H9 (cell line): Measurements from ENCODE around the gene MTX1. TPM values are rescaled to one million over a fixed set of nuclear protein-coding genes. Genes with fewer than 3 reads are reported as not detected.

ENCODE experiments used
- DNase-seq: peaks from one replicate; pipeline ENCODE4 v3.0.0-alpha.2; 2017
- H2AFZ ChIP-seq: one replicate; pipeline ENCODE4 v1.6.1; 2013; ENCODE audit warnings: mild to moderate bottlenecking, low read length, control low read depth, moderate library complexity
- H2AK5ac ChIP-seq: 2 replicates; pipeline ENCODE4 v1.6.1; 2013; ENCODE audit warnings: low read length, control low read depth, mixed read lengths; ENCODE audit not compliant: insufficient read length
- H2BK120ac ChIP-seq: one replicate; pipeline ENCODE4 v1.6.1; 2013; ENCODE audit warnings: low read depth, mild to moderate bottlenecking, low read length, control low read depth, inconsistent platforms; ENCODE audit not compliant: poor library complexity, severe bottlenecking
- H2BK12ac ChIP-seq: 2 replicates; pipeline ENCODE4 v1.6.1; 2013; ENCODE audit warnings: low read length, control low read depth, mixed read lengths, low read depth; ENCODE audit not compliant: insufficient read length
- H2BK15ac ChIP-seq: 2 replicates; pipeline ENCODE4 v1.6.1; 2013; ENCODE audit warnings: low read depth, low read length, control low read depth
- H2BK20ac ChIP-seq: one replicate; pipeline ENCODE4 v1.6.1; 2013; ENCODE audit warnings: low read depth, mild to moderate bottlenecking, low read length, control low read depth, inconsistent platforms; ENCODE audit not compliant: poor library complexity, severe bottlenecking
- H2BK5ac ChIP-seq: 2 replicates; pipeline ENCODE4 v1.6.1; 2013; ENCODE audit warnings: low read length, control low read depth, mixed read lengths; ENCODE audit not compliant: insufficient read length
- H3K14ac ChIP-seq: 2 replicates; pipeline ENCODE4 v1.6.1; 2013; ENCODE audit warnings: low read length, control low read depth; ENCODE audit not compliant: insufficient read depth
- H3K18ac ChIP-seq: 2 replicates; pipeline ENCODE4 v1.6.1; 2013; ENCODE audit warnings: low read depth, mild to moderate bottlenecking, mixed read lengths, low read length, control low read depth; ENCODE audit not compliant: insufficient read length
- H3K23ac ChIP-seq: 2 replicates; pipeline ENCODE4 v1.6.1; 2013; ENCODE audit warnings: low read length, control low read depth, mixed read lengths, low read depth; ENCODE audit not compliant: insufficient read length
- H3K23me2 ChIP-seq: 2 replicates; pipeline ENCODE4 v1.6.1; 2013; ENCODE audit warnings: low read depth, mild to moderate bottlenecking, mixed read lengths, low read length, control low read depth; ENCODE audit not compliant: insufficient read length, poor library complexity, severe bottlenecking
- H3K27ac ChIP-seq: 2 replicates; pipeline ENCODE4 v1.5.1; 2013; ENCODE audit warnings: low read length, control low read depth, mixed read lengths, low read depth; ENCODE audit not compliant: insufficient read length
- H3K27me3 ChIP-seq: 2 replicates; pipeline ENCODE4 v1.6.1; 2013; ENCODE audit warnings: low read length, control low read depth, inconsistent platforms; ENCODE audit not compliant: insufficient read depth
- H3K4ac ChIP-seq: 2 replicates; pipeline ENCODE4 v1.6.1; 2013; ENCODE audit warnings: low read depth, mild to moderate bottlenecking, control low read depth, inconsistent platforms, low read length, moderate library complexity
- H3K4me1 ChIP-seq: 2 replicates; pipeline ENCODE4 v1.6.1; 2013; ENCODE audit warnings: low read length, control low read depth, inconsistent platforms; ENCODE audit not compliant: insufficient read depth
- H3K4me2 ChIP-seq: 2 replicates; pipeline ENCODE4 v1.6.1; 2013; ENCODE audit warnings: low read length, control low read depth, mixed read lengths; ENCODE audit not compliant: insufficient read length, insufficient read depth
- H3K56ac ChIP-seq: 2 replicates; pipeline ENCODE4 v1.6.1; 2013; ENCODE audit warnings: low read depth, mild to moderate bottlenecking, mixed read lengths, low read length, control low read depth; ENCODE audit not compliant: insufficient read length
- H3K79me1 ChIP-seq: 2 replicates; pipeline ENCODE4 v1.6.1; 2013; ENCODE audit warnings: low read depth, mild to moderate bottlenecking, moderate library complexity, low read length, control low read depth, inconsistent platforms; ENCODE audit not compliant: insufficient read depth, poor library complexity, severe bottlenecking
- H3K79me2 ChIP-seq: 2 replicates; pipeline ENCODE4 v1.6.1; 2013; ENCODE audit warnings: low read length, control low read depth, inconsistent platforms; ENCODE audit not compliant: insufficient read depth
- H3K9ac ChIP-seq: 2 replicates; pipeline ENCODE4 v1.6.1; 2013; ENCODE audit warnings: low read length, control low read depth, mixed read lengths; ENCODE audit not compliant: insufficient read length; ENCODE audit errors: extremely low read depth
- H3K9me3 ChIP-seq: one replicate; pipeline ENCODE4 v1.6.1; 2013; ENCODE audit warnings: low read depth, low read length, inconsistent platforms; ENCODE audit not compliant: control insufficient read depth
- H3T11ph ChIP-seq: one replicate; pipeline ENCODE4 v1.6.1; 2013; ENCODE audit warnings: mild to moderate bottlenecking, low read length, control low read depth, inconsistent platforms
- H4K20me1 ChIP-seq: one replicate; pipeline ENCODE4 v1.6.1; 2013; ENCODE audit not compliant: control insufficient read depth, insufficient read length, insufficient read depth
- H4K5ac ChIP-seq: 2 replicates; pipeline ENCODE4 v1.6.1; 2013; ENCODE audit warnings: low read depth, mild to moderate bottlenecking, mixed read lengths, low read length, control low read depth; ENCODE audit not compliant: insufficient read length
- H4K8ac ChIP-seq: replicated peaks from 2 replicates; pipeline ENCODE4 v1.6.1; 2013; ENCODE audit warnings: low read length, control low read depth, mixed read lengths, low read depth; ENCODE audit not compliant: insufficient read length
- H4K91ac ChIP-seq: 2 replicates; pipeline ENCODE4 v1.6.1; 2013; ENCODE audit warnings: low read depth, mild to moderate bottlenecking, moderate library complexity, mixed read lengths, low read length, control low read depth; ENCODE audit not compliant: insufficient read length
- H3K27ac Mint-ChIP-seq, 3 experiments: 2 replicates in 2 of 3; 3 replicates in 1 of 3; pipeline ENCODE4 v1.8.0; 2020 to 2021; ENCODE audit warnings: mixed read lengths in 3 of 3, mild to moderate bottlenecking in 1 of 3, moderate library complexity in 1 of 3
- H3K27me3 Mint-ChIP-seq: 2 replicates; pipeline ENCODE4 v1.8.0; 2021; ENCODE audit warnings: low read depth, mild to moderate bottlenecking, moderate library complexity, mixed read lengths
- H3K36me3 Mint-ChIP-seq, 3 experiments: 2 replicates in 2 of 3; 3 replicates in 1 of 3; pipeline ENCODE4 v1.8.0; 2020 to 2021; ENCODE audit warnings: low read depth in 3 of 3, mixed read lengths in 3 of 3; ENCODE audit not compliant: insufficient read depth in 1 of 3
- H3K4me1 Mint-ChIP-seq, 2 experiments: 2 replicates each; pipeline ENCODE4 v1.8.0; 2020; ENCODE audit warnings: mixed read lengths in 2 of 2
- H3K4me3 Mint-ChIP-seq, 2 experiments: 2 replicates in 1 of 2; 3 replicates in 1 of 2; pipeline ENCODE4 v1.8.0; 2020 to 2021; ENCODE audit warnings: mild to moderate bottlenecking in 2 of 2, mixed read lengths in 2 of 2, moderate library complexity in 1 of 2
- H3K9me3 Mint-ChIP-seq, 2 experiments: 2 replicates in 1 of 2; 3 replicates in 1 of 2; pipeline ENCODE4 v1.8.0; 2020; ENCODE audit warnings: mild to moderate bottlenecking in 2 of 2, mixed read lengths in 2 of 2, moderate library complexity in 1 of 2
- WGBS: extraction: QIAGEN DNeasy Blood & Tissue Kit; methylation state at CpG from one replicate; pipeline ENCODE4 v1.1.7; 2013; ENCODE audit warnings: missing lambda C conversion rate, low lambda C conversion rate, mixed read lengths; ENCODE audit not compliant: insufficient read length; ENCODE audit errors: extremely low coverage; 5-methylcytosine and 5-hydroxymethylcytosine counted together
- total RNA-seq: library from RNA; stranded (reverse); gene quantifications from 2 replicates; pipeline ENCODE4 v1.2.1, GENCODE V29; 2021
- TF ChIP-seq, protein P1 (sequence below): fragments of 200-600 bp; sonication (generic); conservative IDR thresholded peaks from 3 replicates; pipeline ENCODE4 v1.8.0; 2021; ENCODE audit warnings: antibody characterized with exemption, mild to moderate bottlenecking

The MTX1 gene
- total RNA-seq, 1 experiment from 2014 or later: 45.0 TPM

GRCh38 chr1:155205969-155206593, 2.4 kb upstream of the MTX1 start:
- peaks cover 17 to 41% (median 40%) of the 10 kb centered on the region in 3 experiments; a peak in 6 of 7 replicates for H3K36me3 Mint-ChIP-seq
- H3K79me2 ChIP-seq: no peaks in the 10 kb centered on the region
- H2BK12ac ChIP-seq: no peak overlapping the region
- H2AK5ac ChIP-seq: no peak overlapping the region
- peaks cover 14% of the 10 kb centered on the region for H3K27me3 Mint-ChIP-seq
- no peak overlapping the region for H2AFZ ChIP-seq
- H3K9ac ChIP-seq: no peak overlapping the region
- H4K91ac ChIP-seq: no peak overlapping the region
- no peak overlapping the region for H2BK20ac ChIP-seq
- H3K4me2 ChIP-seq: no peak overlapping the region
- H3K56ac ChIP-seq: no peak overlapping the region
- no peak overlapping the region for H3K14ac ChIP-seq
- H3K27ac Mint-ChIP-seq: peak overlapping the region in 1 of 3 experiments; percentile 25; a peak in 2 of 7 replicates
- H2BK5ac ChIP-seq: no peak overlapping the region
- H3K4me1 ChIP-seq: peaks cover 2% of the 10 kb centered on the region; the same call in 1 of the 2 replicates
- peaks cover 30 to 31% of the 10 kb centered on the region in 2 experiments for H3K4me1 Mint-ChIP-seq
- TF ChIP-seq, protein P1, sequence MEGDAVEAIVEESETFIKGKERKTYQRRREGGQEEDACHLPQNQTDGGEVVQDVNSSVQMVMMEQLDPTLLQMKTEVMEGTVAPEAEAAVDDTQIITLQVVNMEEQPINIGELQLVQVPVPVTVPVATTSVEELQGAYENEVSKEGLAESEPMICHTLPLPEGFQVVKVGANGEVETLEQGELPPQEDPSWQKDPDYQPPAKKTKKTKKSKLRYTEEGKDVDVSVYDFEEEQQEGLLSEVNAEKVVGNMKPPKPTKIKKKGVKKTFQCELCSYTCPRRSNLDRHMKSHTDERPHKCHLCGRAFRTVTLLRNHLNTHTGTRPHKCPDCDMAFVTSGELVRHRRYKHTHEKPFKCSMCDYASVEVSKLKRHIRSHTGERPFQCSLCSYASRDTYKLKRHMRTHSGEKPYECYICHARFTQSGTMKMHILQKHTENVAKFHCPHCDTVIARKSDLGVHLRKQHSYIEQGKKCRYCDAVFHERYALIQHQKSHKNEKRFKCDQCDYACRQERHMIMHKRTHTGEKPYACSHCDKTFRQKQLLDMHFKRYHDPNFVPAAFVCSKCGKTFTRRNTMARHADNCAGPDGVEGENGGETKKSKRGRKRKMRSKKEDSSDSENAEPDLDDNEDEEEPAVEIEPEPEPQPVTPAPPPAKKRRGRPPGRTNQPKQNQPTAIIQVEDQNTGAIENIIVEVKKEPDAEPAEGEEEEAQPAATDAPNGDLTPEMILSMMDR: no peak
- no peak overlapping the region for H3K4ac ChIP-seq
- no peak for DNase-seq
- H3K23me2 ChIP-seq: peaks cover 6% of the 10 kb centered on the region
- no peak overlapping the region for H4K8ac ChIP-seq
- H4K5ac ChIP-seq: no peak overlapping the region
- no peaks in the 10 kb centered on the region for H3K9me3 ChIP-seq
- H3K9me3 Mint-ChIP-seq: no peaks in the 10 kb centered on the region
- H3K18ac ChIP-seq: no peak overlapping the region
- WGBS: no CpG with 5 or more reads among the region's 9 CpGs
- H3K27me3 ChIP-seq: no peaks in the 10 kb centered on the region
- H3K4me3 Mint-ChIP-seq: no peak overlapping the region; a peak in 1 of 5 replicates
- no peak overlapping the region for H3K27ac ChIP-seq
- no peak overlapping the region for H3T11ph ChIP-seq
- H3K23ac ChIP-seq: no peak overlapping the region
- H4K20me1 ChIP-seq: peaks cover 2% of the 10 kb centered on the region
- H2BK15ac ChIP-seq: no peak overlapping the region
- H3K79me1 ChIP-seq: no peaks in the 10 kb centered on the region
- no peak overlapping the region for H2BK120ac ChIP-seq
